Keratinocyte (primary cell): Measurements from ENCODE around the gene CDK3. TPM values are rescaled to one million over a fixed set of nuclear protein-coding genes. Genes with fewer than 3 reads are reported as not detected.

Source experiments
- DNase-seq: peaks from one replicate; pipeline ENCODE4 v3.0.0-alpha.2; 2011; ENCODE audit warnings: low read depth, missing footprints, low spot score
- FAIRE-seq: peaks from 2 replicates; lab custom pipeline; 2011; peaks lifted over from hg19 to GRCh38; lab: Jason Lieb, UNC
- H2AFZ ChIP-seq: 2 replicates; pipeline ENCODE4 v1.6.0; 2012; ENCODE audit warnings: low read length, control low read depth, inconsistent platforms; ENCODE audit not compliant: control insufficient read depth
- H3K27ac ChIP-seq: 2 replicates; pipeline ENCODE4 v1.5.1; 2011; ENCODE audit warnings: low read length; ENCODE audit not compliant: control insufficient read depth, insufficient read depth
- H3K27me3 ChIP-seq: 3 replicates; pipeline ENCODE4 v1.6.0; 2011; ENCODE audit warnings: low read length; ENCODE audit not compliant: control insufficient read depth, insufficient read depth; ENCODE audit errors: extremely low read depth
- H3K36me3 ChIP-seq, 2 experiments: 2 replicates in 1 of 2; 3 replicates in 1 of 2; pipeline ENCODE4 v1.5.1; 2011; ENCODE audit warnings: low read length in 2 of 2, mild to moderate bottlenecking in 1 of 2; ENCODE audit not compliant: control insufficient read depth in 2 of 2, insufficient read depth in 2 of 2; ENCODE audit errors: extremely low read depth in 1 of 2
- H3K4me1 ChIP-seq: 3 replicates; pipeline ENCODE4 v1.5.1; 2011; ENCODE audit warnings: low read length; ENCODE audit not compliant: control insufficient read depth, insufficient read depth; ENCODE audit errors: extremely low read depth
- H3K4me2 ChIP-seq: 3 replicates; pipeline ENCODE4 v1.6.0; 2011; ENCODE audit warnings: low read depth, low read length; ENCODE audit not compliant: control insufficient read depth, insufficient read depth; ENCODE audit errors: extremely low read depth
- H3K4me3 ChIP-seq, 3 experiments: fragments of 200-600 bp in 1 of 3; sonication (generic) in 1 of 3; 2 replicates in 2 of 3; 3 replicates in 1 of 3; pipeline ENCODE4 v1.5.1; 2011 to 2016; ENCODE audit warnings: low read length in 3 of 3, mild to moderate bottlenecking in 3 of 3, control low read depth in 2 of 3, inconsistent platforms in 1 of 3, low read depth in 1 of 3, mixed read lengths in 1 of 3, mixed run types in 1 of 3, moderate library complexity in 1 of 3; ENCODE audit not compliant: control insufficient read depth in 2 of 3, insufficient read depth in 2 of 3; ENCODE audit errors: extremely low read depth in 1 of 3
- H3K79me2 ChIP-seq: 2 replicates; pipeline ENCODE4 v1.6.0; 2012; ENCODE audit warnings: low read length; ENCODE audit not compliant: control insufficient read depth, insufficient read depth
- H3K9ac ChIP-seq: 3 replicates; pipeline ENCODE4 v1.6.0; 2011; ENCODE audit warnings: low read length; ENCODE audit not compliant: control insufficient read depth, insufficient read depth; ENCODE audit errors: extremely low read depth
- H3K9me1 ChIP-seq: 3 replicates; pipeline ENCODE4 v1.6.0; 2011; ENCODE audit warnings: low read length; ENCODE audit not compliant: control insufficient read depth, insufficient read depth; ENCODE audit errors: extremely low read depth
- H3K9me3 ChIP-seq: 2 replicates; pipeline ENCODE4 v1.5.1; 2012; ENCODE audit warnings: low read depth, low read length; ENCODE audit not compliant: control insufficient read depth
- H4K20me1 ChIP-seq: 3 replicates; pipeline ENCODE4 v1.6.0; 2011; ENCODE audit warnings: low read length; ENCODE audit not compliant: control insufficient read depth, insufficient read depth; ENCODE audit errors: extremely low read depth
- EZH2 ChIP-seq: IDR thresholded peaks from one replicate; pipeline ENCODE4 v1.6.1; 2012; ENCODE audit warnings: inconsistent platforms, mild to moderate bottlenecking, low read length, moderate library complexity
- dilution Hi-C: fragments of 300-500 bp; cut with MboI; formaldehyde crosslinking; loops from one replicate; pipeline ENCODE4 v1.7.0; 2020; ENCODE audit warnings: low sequenced_read_pairs; ENCODE audit not compliant: extremely low pct_ligation_motif_present
- polyA plus RNA-seq, 5 experiments: library from polyadenylated mRNA; depleted of rRNA in 3 of 5; stranded (reverse) in 3 of 5; stranded (forward) in 1 of 5; unstranded in 1 of 5; fragments of >200 nt; gene quantifications; 1 replicate in 1 of 5; 2 replicates in 3 of 5; 3 replicates in 1 of 5; pipeline versions ENCODE4 v1.2.1 to v1.2.3, GENCODE V29; 2011 to 2012; ENCODE audit warnings: missing spikeins in 2 of 5, low read depth in 1 of 5, low replicate concordance in 1 of 5
- TF ChIP-seq, protein P1 (sequence below), 3 experiments: IDR thresholded peaks in 1 of 3; conservative IDR thresholded peaks in 1 of 3; optimal IDR thresholded peaks in 1 of 3; 2 replicates in 2 of 3; 3 replicates in 1 of 3; pipeline versions ENCODE3 to v1.5.1; 2011; ENCODE audit warnings: low read length in 3 of 3, mild to moderate bottlenecking in 3 of 3, moderate library complexity in 2 of 3, control low read depth in 1 of 3, inconsistent platforms in 1 of 3; ENCODE audit not compliant: insufficient read depth in 2 of 3; ENCODE audit errors: extremely low read depth in 1 of 3

CDK3 gene
- polyA plus RNA-seq, 1 donor (not counting 4 experiments of a cell fraction or from before 2014, with no cell fraction given): 1.8 TPM

DNA sequence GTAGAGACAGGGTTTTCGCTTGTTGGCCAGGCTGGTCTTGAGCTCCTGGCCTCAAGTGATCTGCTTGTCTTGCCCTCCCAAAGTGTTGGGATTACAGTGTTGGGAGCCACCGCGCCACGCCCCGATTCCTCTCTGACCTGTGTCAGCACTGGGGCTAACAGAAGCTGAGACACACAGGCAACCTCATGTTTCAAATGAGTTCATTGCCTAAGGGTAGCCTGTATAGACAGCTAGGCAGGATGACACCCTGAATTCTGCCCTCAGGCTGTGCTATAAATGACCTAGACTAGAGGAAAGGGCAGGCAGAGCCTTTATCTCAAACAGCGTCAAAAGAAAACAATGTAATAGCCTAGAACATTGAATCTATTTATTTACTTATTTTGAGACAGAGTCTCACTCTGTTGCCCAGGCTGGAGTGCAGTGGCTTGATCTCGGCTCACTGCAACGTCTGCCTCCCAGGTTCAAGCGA, 2.3 kb upstream of the CDK3 start:
- dilution Hi-C loops: no loop called here
- no peak overlapping the region for H3K27ac ChIP-seq

DNA sequence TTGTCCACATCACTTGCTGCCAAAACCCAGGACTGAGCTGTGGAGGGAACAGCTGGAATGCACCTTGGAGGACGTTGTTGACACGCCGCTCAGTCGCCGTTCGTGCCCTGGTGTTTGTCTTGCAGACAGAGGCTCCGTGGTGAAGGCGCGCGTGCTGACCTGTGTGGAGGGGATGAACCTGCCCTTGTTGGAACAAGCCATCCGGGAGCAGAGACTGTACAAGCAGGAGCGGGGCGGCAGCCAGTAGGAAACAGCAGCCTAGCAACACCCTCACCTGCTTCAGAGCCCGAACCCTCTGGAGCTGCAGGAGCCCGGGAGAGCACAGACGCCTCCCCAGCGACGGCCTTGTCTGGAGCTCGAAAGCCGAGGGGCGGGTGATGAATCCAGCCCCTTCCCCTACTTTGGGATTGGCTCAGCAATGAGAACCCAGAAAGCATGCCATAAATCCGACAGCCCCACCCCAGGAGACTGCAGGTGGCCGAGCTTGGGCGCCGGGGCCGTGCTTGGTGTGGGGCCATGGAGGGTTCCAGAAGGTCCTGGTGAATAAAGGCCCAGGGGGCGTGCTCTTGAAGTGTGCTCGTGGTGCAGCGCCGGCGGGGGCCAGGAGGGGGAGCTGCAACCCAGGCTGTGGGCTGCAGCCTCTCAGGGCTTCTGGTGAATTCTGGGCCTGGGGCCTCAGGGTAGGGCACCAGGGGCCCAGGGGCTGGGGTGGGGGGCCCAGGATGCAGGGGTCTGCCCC, 470 bp upstream of the CDK3 start:
- FAIRE-seq (no peak), DNase-seq (no peak)
- dilution Hi-C loops: no loop called here
- Histone ChIP-seq H4K20me1 (no peaks in the 10 kb centered on the region), H3K79me2 (no peaks in the 10 kb centered on the region), H3K36me3 (peaks cover 0 to 3% of the 10 kb centered on the region in 2 experiments), H3K4me1 (peaks cover 18% of the 10 kb centered on the region), H3K9ac (no peak overlapping the region), H3K4me2 (peak overlapping the region; percentile 16), H3K27me3 (no peaks in the 10 kb centered on the region), H2AFZ (peak overlapping the region; percentile 26), H3K27ac (no peak overlapping the region), H3K9me3 (no peaks in the 10 kb centered on the region), H3K9me1 (peaks cover 2% of the 10 kb centered on the region), H3K4me3 (no peak overlapping the region)
- no peak for TF ChIP-seq EZH2
- TF ChIP-seq, protein P1, sequence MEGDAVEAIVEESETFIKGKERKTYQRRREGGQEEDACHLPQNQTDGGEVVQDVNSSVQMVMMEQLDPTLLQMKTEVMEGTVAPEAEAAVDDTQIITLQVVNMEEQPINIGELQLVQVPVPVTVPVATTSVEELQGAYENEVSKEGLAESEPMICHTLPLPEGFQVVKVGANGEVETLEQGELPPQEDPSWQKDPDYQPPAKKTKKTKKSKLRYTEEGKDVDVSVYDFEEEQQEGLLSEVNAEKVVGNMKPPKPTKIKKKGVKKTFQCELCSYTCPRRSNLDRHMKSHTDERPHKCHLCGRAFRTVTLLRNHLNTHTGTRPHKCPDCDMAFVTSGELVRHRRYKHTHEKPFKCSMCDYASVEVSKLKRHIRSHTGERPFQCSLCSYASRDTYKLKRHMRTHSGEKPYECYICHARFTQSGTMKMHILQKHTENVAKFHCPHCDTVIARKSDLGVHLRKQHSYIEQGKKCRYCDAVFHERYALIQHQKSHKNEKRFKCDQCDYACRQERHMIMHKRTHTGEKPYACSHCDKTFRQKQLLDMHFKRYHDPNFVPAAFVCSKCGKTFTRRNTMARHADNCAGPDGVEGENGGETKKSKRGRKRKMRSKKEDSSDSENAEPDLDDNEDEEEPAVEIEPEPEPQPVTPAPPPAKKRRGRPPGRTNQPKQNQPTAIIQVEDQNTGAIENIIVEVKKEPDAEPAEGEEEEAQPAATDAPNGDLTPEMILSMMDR (optimal IDR thresholded peaks at IDR 0.05 in 1 of 3, IDR thresholded peaks at IDR 0.05 in 1 of 3, conservative IDR thresholded peaks at IDR 0.05 in 1 of 3; ENCODE audit: extremely low read depth in 1 of 3, insufficient read depth in 2 of 3, low read length in 3 of 3): peak; percentile 67 to 95 (median 83)

More for the DNA sequence above, 2.3 kb upstream of the CDK3 start:
- H3K4me3 ChIP-seq: no peak overlapping the region
- H3K79me2 ChIP-seq: no peaks in the 10 kb centered on the region
- H4K20me1 ChIP-seq: no peaks in the 10 kb centered on the region
- H3K4me1 ChIP-seq: peaks cover 18% of the 10 kb centered on the region
- no peak for DNase-seq
- no peaks in the 10 kb centered on the region for H3K9me3 ChIP-seq
- no peak for FAIRE-seq
- peaks cover 2% of the 10 kb centered on the region for H3K9me1 ChIP-seq
- no peak overlapping the region for H3K9ac ChIP-seq
- no peak overlapping the region for H2AFZ ChIP-seq
- H3K27me3 ChIP-seq: no peaks in the 10 kb centered on the region
- no peak overlapping the region for H3K4me2 ChIP-seq
- TF ChIP-seq, protein P1 (optimal IDR thresholded peaks at IDR 0.05 in 1 of 3, IDR thresholded peaks at IDR 0.05 in 1 of 3, conservative IDR thresholded peaks at IDR 0.05 in 1 of 3; ENCODE audit: extremely low read depth in 1 of 3, insufficient read depth in 2 of 3, low read length in 3 of 3): no peak
- no peak for TF ChIP-seq EZH2
- H3K36me3 ChIP-seq: peaks cover 0 to under 1% of the 10 kb centered on the region in 2 experiments
